HG03175 (cell line): Measurements from ENCODE around the gene OR51F1.
"Not testable (repeated sequence)": the region's sequence is repeated elsewhere in the genome, so short reads cannot be mapped to it uniquely, and the experiment has no call there.

Source experiments
- ATAC-seq: cut with Tn5 transposase; IDR thresholded peaks from one replicate; pipeline ENCODE4 v1.9.1; 2021; ENCODE audit warnings: mild to moderate bottlenecking, moderate library complexity; ENCODE audit not compliant: unreplicated experiment

OR51F1 gene

GRCh38 chr11:4769838-4770237, at the start of gene OR51F1:
Gene OR51F1, minus strand, starts transcription at chr11:4769938. Its CDS starts 0 bp downstream, at chr11:4769938.
- no peak for ATAC-seq

DNA sequence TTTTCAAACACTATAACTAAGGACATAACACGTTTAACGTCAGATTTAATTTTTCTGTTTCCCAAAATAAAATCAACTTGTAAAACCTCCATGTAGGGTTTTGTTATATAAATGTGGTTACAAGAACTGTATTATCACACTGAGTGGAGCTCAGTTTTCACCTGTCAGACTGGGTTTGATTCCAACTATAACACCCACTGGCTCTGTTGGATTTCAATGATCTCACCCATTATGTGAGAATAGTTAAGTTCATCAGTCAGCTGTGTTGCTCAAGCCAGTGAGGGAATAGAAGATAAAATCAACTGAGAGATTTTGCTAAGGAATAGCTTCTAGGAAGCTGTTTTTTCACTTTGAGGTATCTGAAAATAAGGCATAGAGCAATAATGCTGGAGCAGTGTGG, 39.5 kb upstream of the OR51F1 start:
- ATAC-seq = no peak

DNA sequence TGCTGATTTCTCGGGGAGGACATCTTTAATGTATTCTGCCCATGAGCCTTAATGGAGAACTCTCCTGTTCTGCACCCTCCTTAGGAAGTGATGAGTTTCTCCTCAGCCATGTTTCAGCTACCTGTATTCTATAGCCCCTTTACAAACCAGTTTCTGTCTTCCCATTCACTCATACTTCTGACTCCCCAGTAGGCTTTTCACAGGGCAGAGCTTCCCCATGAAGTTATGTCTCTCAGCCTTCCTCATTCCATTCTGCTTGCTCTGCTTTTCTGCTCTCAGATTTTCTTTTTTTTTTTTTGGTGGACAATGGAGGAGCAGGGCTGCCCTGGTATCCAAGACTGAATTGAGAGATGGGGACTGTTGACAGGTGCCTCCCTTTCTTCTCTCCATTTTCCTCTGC, 38.7 kb upstream of the OR51F1 start:
- no peak for ATAC-seq

- no peak for ATAC-seq
Observed at GRCh38 chr11:4804280-4804679, 34.5 kb upstream of the OR51F1 start, which contains the start of gene OR52R1. Gene OR52R1, minus strand, starts transcription at chr11:4804380. Its CDS starts 0 bp downstream, at chr11:4804380.

DNA sequence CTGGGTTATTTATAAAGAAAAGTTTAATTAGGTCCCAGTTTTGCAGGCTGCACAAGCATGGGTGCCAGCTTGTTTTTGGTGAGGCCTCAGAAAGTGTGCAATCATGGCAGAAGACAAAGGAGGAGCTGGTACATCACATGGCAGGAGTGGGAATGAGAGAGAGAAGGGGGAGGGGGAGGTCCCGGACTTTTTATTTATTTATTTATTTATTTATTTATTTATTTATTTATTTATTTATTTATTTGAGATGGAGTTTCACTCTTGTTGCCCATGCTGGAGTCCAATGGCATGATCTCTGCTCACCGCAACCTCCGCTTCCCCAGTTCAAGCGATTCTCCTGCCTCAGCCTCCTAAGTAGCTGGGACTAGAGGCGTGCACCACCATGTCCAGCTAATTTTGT, 31.6 kb upstream of the OR51F1 start:
- ATAC-seq = not testable (repeated sequence)

DNA sequence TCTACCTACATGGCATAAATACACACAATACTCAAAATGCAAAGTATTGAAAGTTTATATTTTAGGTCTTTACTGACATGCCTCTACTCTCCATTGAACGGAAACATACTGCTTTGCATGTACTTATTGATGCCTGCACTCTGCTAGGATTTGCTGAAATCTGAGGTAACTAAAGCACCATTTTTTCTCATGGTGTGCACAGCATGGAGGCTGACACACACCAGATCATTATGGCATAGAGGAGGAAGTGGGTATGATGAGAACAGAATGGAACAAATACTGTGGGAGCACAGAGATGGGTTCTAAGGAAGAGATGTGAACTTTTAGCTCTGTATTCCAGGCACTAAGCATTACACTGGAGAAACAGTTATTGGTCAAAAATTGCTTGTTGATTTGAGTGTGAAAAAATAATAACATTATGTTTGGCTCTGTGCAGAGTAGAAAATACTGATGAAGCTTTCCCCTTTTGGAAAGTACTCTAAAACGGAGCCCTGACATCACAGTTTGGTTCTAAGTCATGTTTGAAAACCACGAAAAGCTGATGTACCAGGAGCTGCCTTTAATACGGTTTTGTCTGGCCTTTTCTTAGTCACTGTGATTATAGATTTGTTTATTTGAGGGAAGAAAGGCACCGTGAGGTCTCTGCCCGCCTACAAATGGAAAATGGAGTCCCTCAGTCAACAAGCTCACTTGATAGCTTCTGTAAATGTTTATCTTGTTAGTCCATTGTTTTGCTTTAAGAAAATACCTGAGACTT, 28.9 kb upstream of the OR51F1 start:
- no peak for ATAC-seq

GRCh38 chr11:4797206-4797605, 27.5 kb upstream of the OR51F1 start:
- ATAC-seq = no peak

- no peak for ATAC-seq
Observed at GRCh38 chr11:4782454-4782853, 12.7 kb upstream of the OR51F1 start.

DNA sequence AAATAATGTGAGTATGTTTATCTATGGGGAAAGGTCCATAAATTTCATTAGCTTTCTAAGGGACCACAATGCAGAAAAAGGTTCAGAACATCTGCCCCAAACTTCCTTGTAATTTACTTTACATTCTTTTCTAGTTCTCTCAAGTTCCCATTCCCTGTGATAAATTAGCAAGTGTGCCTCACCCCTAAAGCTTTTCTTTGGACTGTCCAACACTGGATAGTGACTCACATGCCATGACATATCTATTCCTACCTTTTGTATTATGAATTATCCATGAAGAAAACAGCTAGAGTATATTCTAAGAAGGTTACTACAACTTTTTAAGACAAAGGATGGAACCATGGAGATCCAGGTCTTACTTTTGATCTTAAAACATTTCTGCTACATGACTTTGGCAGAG, 1.6 kb downstream of the OR51F1 start:
- ATAC-seq = no peak

DNA sequence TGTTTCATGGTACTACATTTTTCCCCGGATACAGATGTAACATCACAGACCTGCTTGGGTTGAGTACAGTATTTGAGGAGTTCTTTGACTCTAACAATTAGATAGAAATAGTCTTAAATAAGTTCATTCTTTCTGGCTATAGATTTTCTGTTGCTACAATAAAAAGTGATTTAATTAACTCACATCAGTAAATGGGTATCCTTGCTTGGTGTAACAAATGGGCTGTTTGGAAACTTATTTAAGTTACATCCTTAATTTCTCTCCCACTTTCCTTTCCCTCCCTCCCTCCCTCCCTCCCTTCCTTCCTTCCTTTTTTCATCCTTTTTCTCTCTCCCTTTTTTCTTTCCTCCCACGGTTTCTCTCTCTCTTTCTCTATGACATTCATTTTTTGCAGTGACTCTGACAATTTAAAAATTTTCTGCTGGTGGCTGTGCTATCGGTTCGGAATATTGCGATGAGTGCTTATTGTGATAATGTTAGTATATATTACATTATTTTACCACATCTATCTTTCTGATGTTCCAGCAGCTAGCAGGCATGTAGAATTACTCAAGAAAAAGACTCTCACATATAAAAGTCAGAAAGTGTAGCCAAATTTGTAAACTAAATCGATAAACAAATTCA, 3.2 kb downstream of the OR51F1 start:
- no peak for ATAC-seq

GRCh38 chr11:4763096-4763495, 6.6 kb downstream of the OR51F1 start:
- no peak for ATAC-seq

- ATAC-seq = no peak
Observed at GRCh38 chr11:4751201-4751600, 18.5 kb downstream of the OR51F1 start.

DNA sequence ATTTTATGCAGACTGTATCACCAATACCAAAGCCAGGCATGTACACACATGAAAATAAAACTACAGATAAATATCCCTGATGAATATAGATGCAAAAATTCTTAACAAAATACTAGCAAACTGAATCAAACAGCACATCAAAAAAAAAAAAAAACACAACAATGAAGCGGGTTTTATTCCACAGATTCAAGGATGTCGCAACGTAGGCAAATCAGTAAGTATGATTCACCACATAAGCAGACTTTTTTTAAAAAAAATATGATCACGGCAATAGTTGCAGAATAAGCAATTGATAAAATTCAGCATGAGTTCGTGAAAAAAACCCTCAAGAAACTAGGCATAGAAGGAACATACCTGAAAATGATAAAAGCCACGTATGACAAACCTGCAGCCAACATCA, 21.3 kb downstream of the OR51F1 start:
- ATAC-seq = no peak

DNA sequence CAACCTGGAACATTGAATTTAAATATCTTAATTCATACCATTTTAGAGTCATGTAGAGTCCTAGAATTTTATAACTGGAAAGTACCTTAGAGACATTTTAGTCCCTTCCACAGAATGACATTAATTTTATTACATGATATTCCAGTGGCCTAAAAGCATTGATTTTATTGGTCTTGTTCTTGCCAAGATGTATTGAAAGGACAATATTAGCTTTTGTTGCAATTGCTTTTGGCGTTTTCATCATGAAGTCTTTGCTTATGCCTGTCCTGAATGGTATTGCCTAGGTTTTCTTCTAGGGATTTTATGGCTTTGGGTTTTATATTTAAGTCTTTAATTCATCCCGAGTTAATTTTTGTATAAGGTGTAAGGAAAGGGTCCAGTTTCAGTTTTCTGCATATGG, 29.0 kb downstream of the OR51F1 start:
- ATAC-seq = no peak

- no peak for ATAC-seq
Observed at GRCh38 chr11:4727171-4727570, 42.6 kb downstream of the OR51F1 start.

- not testable (repeated sequence) for ATAC-seq
Observed at GRCh38 chr11:4722616-4723534, 46.9 kb downstream of the OR51F1 start.
